Neural cell (in vitro differentiated cells): ENCODE results near the gene FGF8. TPM values are rescaled to one million over a fixed set of nuclear protein-coding genes. Genes with fewer than 3 reads are reported as not detected.

ENCODE experiments used
- H2AFZ ChIP-seq: fragments of 200-600, 300-800 bp; sonication (generic), shearing (Covaris generic); 2 replicates; pipeline ENCODE4 v1.6.0; 2014; ENCODE audit warnings: low read depth, mild to moderate bottlenecking, antibody characterized with exemption, low read length, moderate library complexity
- H3F3A ChIP-seq: fragments of 200-600 bp; shearing (Covaris generic); 2 replicates; pipeline ENCODE4 v1.6.1; 2016; ENCODE audit warnings: mild to moderate bottlenecking, moderate library complexity, mixed read lengths, antibody characterized with exemption, low read length; ENCODE audit not compliant: insufficient read depth, poor library complexity, severe bottlenecking
- H3K27ac ChIP-seq: fragments of 200-600, 300-800 bp; sonication (generic), shearing (Covaris generic); 2 replicates; pipeline ENCODE4 v1.5.1; 2014; ENCODE audit warnings: mild to moderate bottlenecking, low read length, moderate library complexity
- H3K27me3 ChIP-seq: fragments of 300-800, 200-600 bp; sonication (generic), shearing (Covaris generic); 2 replicates; pipeline ENCODE4 v1.6.0; 2014; ENCODE audit warnings: mild to moderate bottlenecking, low read depth, low read length, moderate library complexity; ENCODE audit not compliant: insufficient read depth
- H3K36me3 ChIP-seq: fragments of 300-800, 200-600 bp; sonication (generic), shearing (Covaris generic); 2 replicates; pipeline ENCODE4 v1.5.1; 2014; ENCODE audit warnings: mild to moderate bottlenecking, antibody characterized with exemption, low read length, moderate library complexity; ENCODE audit not compliant: insufficient read depth
- H3K4me2 ChIP-seq: fragments of 300-800, 200-600 bp; sonication (generic), shearing (Covaris generic); 2 replicates; pipeline ENCODE4 v1.6.0; 2014; ENCODE audit warnings: mild to moderate bottlenecking, low read length
- H3K4me3 ChIP-seq: fragments of 300-800, 200-600 bp; sonication (generic), shearing (Covaris generic); 2 replicates; pipeline ENCODE4 v1.5.1; 2014; ENCODE audit warnings: mild to moderate bottlenecking, low read length, moderate library complexity
- H3K79me2 ChIP-seq: fragments of 200-600 bp; shearing (Covaris generic); replicated peaks from 2 replicates; pipeline ENCODE4 v1.6.0; 2014; ENCODE audit warnings: mild to moderate bottlenecking, low read length, moderate library complexity; ENCODE audit not compliant: insufficient read depth
- H3K9ac ChIP-seq: fragments of 300-800, 200-600 bp; sonication (generic), shearing (Covaris generic); 2 replicates; pipeline ENCODE4 v1.6.1; 2016; ENCODE audit warnings: mild to moderate bottlenecking, low read length, mixed read lengths
- H3K9me2 ChIP-seq: fragments of 200-600 bp; shearing (Covaris generic); 2 replicates; pipeline ENCODE4 v1.6.1; 2016; ENCODE audit warnings: mild to moderate bottlenecking, low read length, mixed read lengths; ENCODE audit not compliant: insufficient read depth
- H3K9me3 ChIP-seq: fragments of 200-600, 300-800 bp; sonication (generic), shearing (Covaris generic); 2 replicates; pipeline ENCODE4 v1.6.1; 2016; ENCODE audit warnings: mild to moderate bottlenecking, mixed run types, low read length, moderate library complexity, mixed read lengths
- H4K20me1 ChIP-seq: fragments of 200-600 bp; shearing (Covaris generic); 2 replicates; pipeline ENCODE4 v1.6.1; 2016; ENCODE audit warnings: mild to moderate bottlenecking, mixed run types; ENCODE audit not compliant: insufficient read depth
- CTCF ChIP-seq: fragments of 450-650 bp; IDR thresholded peaks from 2 replicates; pipeline ENCODE4 v1.5.1; 2014; ENCODE audit warnings: antibody characterized with exemption, mild to moderate bottlenecking, moderate library complexity; ENCODE audit not compliant: poor library complexity, severe bottlenecking
- EP300 ChIP-seq: fragments of 450-650 bp; conservative IDR thresholded peaks from 2 replicates; pipeline ENCODE4 v1.6.1; 2014; ENCODE audit warnings: antibody characterized with exemption, mild to moderate bottlenecking, moderate library complexity; ENCODE audit not compliant: poor library complexity, severe bottlenecking
- MXI1 ChIP-seq: fragments of 450-650 bp; conservative IDR thresholded peaks from 2 replicates; pipeline ENCODE4 v1.6.1; 2014; ENCODE audit warnings: antibody characterized with exemption, mild to moderate bottlenecking; ENCODE audit not compliant: poor library complexity, severe bottlenecking
- RAD21 ChIP-seq: fragments of 450-650 bp; conservative IDR thresholded peaks from 2 replicates; pipeline ENCODE4 v1.6.1; 2014; ENCODE audit warnings: antibody characterized with exemption, mild to moderate bottlenecking, moderate library complexity
- SMC3 ChIP-seq: fragments of 450-650 bp; conservative IDR thresholded peaks from 2 replicates; pipeline ENCODE4 v1.6.1; 2014; ENCODE audit warnings: antibody characterized with exemption, mild to moderate bottlenecking, moderate library complexity; ENCODE audit not compliant: poor library complexity
- polyA plus RNA-seq: library from polyadenylated mRNA; depleted of rRNA; stranded (reverse); fragments of >200 nt; gene quantifications from 2 replicates; pipeline ENCODE4 v1.2.3, GENCODE V29; 2014

Gene FGF8
- polyA plus RNA-seq, 1 donor from 2014 or later, result 6.0 TPM

- no peak overlapping the region for H3K9ac ChIP-seq
- TF ChIP-seq CTCF, result peak; percentile 83
- peak; percentile 90 for TF ChIP-seq SMC3
- TF ChIP-seq MXI1, result no peak
- TF ChIP-seq RAD21, result peak; percentile 74
- H2AFZ ChIP-seq, result no peak overlapping the region
Observed at GRCh38 chr10:101780818-101781654, 5.1 kb upstream of the FGF8 start.

GRCh38 chr10:101780187-101780817, 4.4 kb upstream of the FGF8 start:
- Histone ChIP-seq H3K4me2 (no peak overlapping the region), H3K4me3 (no peak overlapping the region), H3K79me2 (peaks cover 4% of the 10 kb centered on the region), H4K20me1 (peaks cover 12% of the 10 kb centered on the region), H3K27ac (no peak overlapping the region), H3K9ac (no peak overlapping the region), H2AFZ (no peak overlapping the region), H3F3A (peaks cover 15% of the 10 kb centered on the region), H3K36me3 (peaks cover 6% of the 10 kb centered on the region), H3K9me2 (no peaks in the 10 kb centered on the region), H3K27me3 (peaks cover 46% of the 10 kb centered on the region), H3K9me3 (no peaks in the 10 kb centered on the region)
- TF ChIP-seq EP300 (no peak), CTCF (peak; percentile 23)

More at GRCh38 chr10:101780818-101781654, 5.1 kb upstream of the FGF8 start:
- H3K36me3 ChIP-seq, result peaks cover 13% of the 10 kb centered on the region
- H3K27ac ChIP-seq, result no peak overlapping the region
- peaks cover 9% of the 10 kb centered on the region for H3K79me2 ChIP-seq
- H3K27me3 ChIP-seq, result peaks cover 42% of the 10 kb centered on the region
- no peaks in the 10 kb centered on the region for H3K9me3 ChIP-seq
- no peaks in the 10 kb centered on the region for H3K9me2 ChIP-seq
- H3K4me3 ChIP-seq, result no peak overlapping the region
- peaks cover 20% of the 10 kb centered on the region for H3F3A ChIP-seq
- peaks cover 16% of the 10 kb centered on the region for H4K20me1 ChIP-seq
- H3K4me2 ChIP-seq, result no peak overlapping the region

DNA sequence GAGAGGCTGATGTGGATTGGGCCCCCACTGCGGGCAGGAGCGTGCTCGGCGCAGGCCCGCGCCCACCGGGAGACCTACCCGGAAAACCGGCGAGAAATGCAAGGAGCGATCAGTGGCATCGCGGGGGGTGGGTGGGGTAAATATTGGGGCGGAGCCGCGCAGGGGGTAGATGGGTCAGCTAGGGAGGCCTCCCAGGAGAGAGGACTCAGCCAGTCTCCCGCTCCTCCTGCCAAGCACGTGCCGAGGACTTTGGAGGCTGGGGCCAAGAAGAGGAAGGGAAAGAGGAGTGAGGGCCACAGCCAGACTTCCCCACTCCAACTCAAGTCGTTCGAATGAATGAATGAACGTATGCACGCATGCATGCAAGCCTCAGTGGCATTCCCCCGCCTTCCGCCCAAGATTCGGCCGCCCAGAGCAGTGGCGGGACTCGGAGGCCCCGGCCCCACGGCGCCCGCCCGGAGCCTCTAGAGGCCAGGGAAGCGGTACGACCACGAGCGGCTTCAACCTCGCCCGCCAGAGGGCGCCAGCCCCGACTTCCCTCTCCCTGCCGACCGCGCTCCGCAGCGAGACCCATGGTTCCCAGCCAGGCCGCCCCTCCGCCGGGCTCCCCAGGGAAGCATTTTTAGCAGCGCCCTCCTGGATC, 3.8 kb upstream of the FGF8 start:
- Histone ChIP-seq H3K27me3 (peaks cover 52% of the 10 kb centered on the region), H3F3A (peaks cover 9% of the 10 kb centered on the region), H3K4me2 (no peak overlapping the region), H4K20me1 (peaks cover 7% of the 10 kb centered on the region), H3K79me2 (no peaks in the 10 kb centered on the region), H3K9ac (no peak overlapping the region), H3K9me2 (no peaks in the 10 kb centered on the region), H3K4me3 (no peak overlapping the region), H3K27ac (no peak overlapping the region), H2AFZ (no peak overlapping the region), H3K36me3 (no peaks in the 10 kb centered on the region), H3K9me3 (no peaks in the 10 kb centered on the region)
- no peak for TF ChIP-seq EP300
- TF ChIP-seq CTCF, result peak; percentile 67
